Measurements from ENCODE around the gene PTPRG. TPM values are rescaled to one million over a fixed set of nuclear protein-coding genes. Genes with fewer than 3 reads are reported as not detected.

Gene PTPRG
- total RNA-seq, 1 experiment from 2014 or later: 0.74 TPM

- no peaks in the 10 kb centered on the region for H3K27me3 ChIP-seq (ENCODE audit: control insufficient read depth, insufficient read depth, low read length)
- H3K4me3 ChIP-seq (ENCODE audit: low read depth in 2 of 2, low read length in 2 of 2): no peak overlapping the region
- DNase-seq (ENCODE audit: low read depth, low spot score) (no peak), ATAC-seq (no peak)
- no peaks in the 10 kb centered on the region for H3K4me1 ChIP-seq (ENCODE audit: control insufficient read depth, insufficient read depth, low read length)
- H3K27ac ChIP-seq (ENCODE audit: low read length): no peak overlapping the region
- no peak for TF ChIP-seq POLR2AphosphoS5 (IDR thresholded peaks at IDR 0.05; ENCODE audit: low read depth, low read length)
- no peak for TF ChIP-seq REST (IDR thresholded peaks at IDR 0.05; ENCODE audit: insufficient read depth in 1 of 2, low read depth in 2 of 2, low read length in 1 of 2)
- no peak for TF ChIP-seq TCF7L2 (IDR thresholded peaks at IDR 0.05; ENCODE audit: low read depth, low read length)
- TF ChIP-seq CTCF (IDR thresholded peaks at IDR 0.05): no peak
- TF ChIP-seq SIN3A (IDR thresholded peaks at IDR 0.05; ENCODE audit: borderline replicate concordance, insufficient read depth, low read depth, low read length): no peak
- H3K9me3 ChIP-seq (ENCODE audit: control insufficient read depth, insufficient read depth, low read depth, low read length): no peaks in the 10 kb centered on the region
- intact Hi-C loops (cut with micrococcal nuclease; ENCODE audit: unreplicated experiment) (no loop called here), in situ Hi-C loops (cut with HindIII; ENCODE audit: low pct_unique_long_range_greater_than_20kb, low sequenced_read_pairs) (no loop called here)
- ChIA-PET CTCF (no interaction called here), POLR2A (no interaction called here)
- BruUV-seq (replicated peaks): no TSS peak
- H3K36me3 ChIP-seq (ENCODE audit: control insufficient read depth, insufficient read depth, low read length): no peaks in the 10 kb centered on the region
Observed at GRCh38 chr3:61638741-61639140, 77.4 kb downstream of the PTPRG start.

- Histone ChIP-seq H3K4me1 (ENCODE audit: control insufficient read depth, insufficient read depth, low read length) (no peaks in the 10 kb centered on the region), H3K9me3 (ENCODE audit: control insufficient read depth, insufficient read depth, low read depth, low read length) (no peaks in the 10 kb centered on the region), H3K27me3 (ENCODE audit: control insufficient read depth, insufficient read depth, low read length) (no peaks in the 10 kb centered on the region), H3K27ac (ENCODE audit: low read length) (no peak overlapping the region), H3K36me3 (ENCODE audit: control insufficient read depth, insufficient read depth, low read length) (no peaks in the 10 kb centered on the region), H3K4me3 (ENCODE audit: low read depth in 2 of 2, low read length in 2 of 2) (no peak overlapping the region)
- ChIA-PET POLR2A (no interaction called here), CTCF (no interaction called here)
- DNase-seq (ENCODE audit: low read depth, low spot score): no peak
- BruUV-seq (replicated peaks): no TSS peak
- in situ Hi-C loops (cut with HindIII; ENCODE audit: low pct_unique_long_range_greater_than_20kb, low sequenced_read_pairs) (no loop called here), intact Hi-C loops (cut with micrococcal nuclease; ENCODE audit: unreplicated experiment) (no loop called here)
- no peak for TF ChIP-seq SIN3A (IDR thresholded peaks at IDR 0.05; ENCODE audit: borderline replicate concordance, insufficient read depth, low read depth, low read length)
- no peak for TF ChIP-seq TCF7L2 (IDR thresholded peaks at IDR 0.05; ENCODE audit: low read depth, low read length)
- no peak for TF ChIP-seq CTCF (IDR thresholded peaks at IDR 0.05)
- TF ChIP-seq REST (IDR thresholded peaks at IDR 0.05; ENCODE audit: insufficient read depth in 1 of 2, low read depth in 2 of 2, low read length in 1 of 2): no peak
- no peak for TF ChIP-seq POLR2AphosphoS5 (IDR thresholded peaks at IDR 0.05; ENCODE audit: low read depth, low read length)
- no peak for ATAC-seq
Observed at GRCh38 chr3:61639991-61640390, 78.6 kb downstream of the PTPRG start.

Measured in Panc1 (cell line).